Fibroblast of skin of abdomen (primary cell): Measurements from ENCODE around the gene PRKCZ.
"Not testable (repeated sequence)": the region's sequence is repeated elsewhere in the genome, so short reads cannot be mapped to it uniquely, and the experiment has no call there.

ENCODE experiments used
- DNase-seq: peaks from one replicate; pipeline ENCODE4 v3.0.0-alpha.2; 2013

PRKCZ gene

GRCh38 chr1:2103901-2104590 lies 53.8 kb downstream of the PRKCZ start:
- no peak for DNase-seq

- no peak for DNase-seq
Observed at GRCh38 chr1:2104621-2105427, 54.6 kb downstream of the PRKCZ start.

GRCh38 chr1:2105781-2106524 lies 55.7 kb downstream of the PRKCZ start:
- DNase-seq: no peak

- no peak for DNase-seq
Observed at GRCh38 chr1:2106659-2107405, 56.6 kb downstream of the PRKCZ start.

GRCh38 chr1:2107586-2108212 lies 57.5 kb downstream of the PRKCZ start:
- no peak for DNase-seq

GRCh38 chr1:2108213-2108876 lies 58.1 kb downstream of the PRKCZ start:
- peak; percentile 31 for DNase-seq

GRCh38 chr1:2108877-2109580 lies 58.8 kb downstream of the PRKCZ start:
- no peak for DNase-seq

GRCh38 chr1:2109581-2110021 lies 59.4 kb downstream of the PRKCZ start:
- no peak for DNase-seq

- DNase-seq: no peak
Observed at GRCh38 chr1:2110191-2110737, 60.1 kb downstream of the PRKCZ start.

GRCh38 chr1:2110738-2111673 lies 60.8 kb downstream of the PRKCZ start:
- no peak for DNase-seq

- no peak for DNase-seq
Observed at GRCh38 chr1:2111674-2112035, 61.4 kb downstream of the PRKCZ start.

- DNase-seq: no peak
Observed at GRCh38 chr1:2112280-2112701, 62.1 kb downstream of the PRKCZ start.

- DNase-seq: no peak
Observed at GRCh38 chr1:2113620-2114135, 63.5 kb downstream of the PRKCZ start.

- DNase-seq: not testable (repeated sequence)
Observed at GRCh38 chr1:2114635-2115007, 64.4 kb downstream of the PRKCZ start.

GRCh38 chr1:2115008-2115641 lies 64.9 kb downstream of the PRKCZ start:
- no peak for DNase-seq

- peak; percentile 7 for DNase-seq
Observed at GRCh38 chr1:2115702-2116341, 65.6 kb downstream of the PRKCZ start.

GRCh38 chr1:2119886-2120285 lies 69.7 kb downstream of the PRKCZ start:
- DNase-seq: no peak

GRCh38 chr1:2121101-2121691 lies 71.0 kb downstream of the PRKCZ start:
- DNase-seq: no peak
